Loucy (cell line): Measurements from ENCODE around the gene GABRR3.

ENCODE experiments used
- CTCF ChIP-seq: fragments of 200-600 bp; sonication (generic); conservative IDR thresholded peaks from 2 replicates; pipeline ENCODE4 v1.5.1; 2014; ENCODE audit warnings: mild to moderate bottlenecking, antibody characterized with exemption, low read length
- EZH2phosphoT487 ChIP-seq: fragments of 200-600 bp; IDR thresholded peaks from 2 replicates; pipeline ENCODE4 v1.6.1; 2018; ENCODE audit warnings: antibody characterized with exemption, mild to moderate bottlenecking, moderate library complexity, borderline replicate concordance

GRCh38 chr3:97974996-97975395, 60.1 kb downstream of the GABRR3 start:
- TF ChIP-seq EZH2phosphoT487 (no peak), CTCF (no peak)
